T-helper 1 cell treated with Interleukin-12 subunit alpha and Interleukin-12 subunit beta and Interleukin-4 antibody, amounts not matched to agents 30 ng/mL and 1 ng/mL, for 36 hours (primary cell): ENCODE results near the gene TSC2. TPM values are rescaled to one million over a fixed set of nuclear protein-coding genes. Genes with fewer than 3 reads are reported as not detected.

Experiments
- intact Hi-C: fragments of 100-400 bp; cut with micrococcal nuclease; formaldehyde crosslinking; loops from one replicate; pipeline ENCODE4 v1.15.1; 2024
- total RNA-seq: library from RNA; stranded (reverse); gene quantifications from 2 replicates; pipeline ENCODE4 v1.2.3, GENCODE V29; 2022

TSC2 gene
- total RNA-seq, 1 donor from 2014 or later, result 130 TPM

- intact Hi-C loops, result no loop called here
Observed at GRCh38 chr16:2040787-2041522, 6.8 kb upstream of the TSC2 start.

DNA sequence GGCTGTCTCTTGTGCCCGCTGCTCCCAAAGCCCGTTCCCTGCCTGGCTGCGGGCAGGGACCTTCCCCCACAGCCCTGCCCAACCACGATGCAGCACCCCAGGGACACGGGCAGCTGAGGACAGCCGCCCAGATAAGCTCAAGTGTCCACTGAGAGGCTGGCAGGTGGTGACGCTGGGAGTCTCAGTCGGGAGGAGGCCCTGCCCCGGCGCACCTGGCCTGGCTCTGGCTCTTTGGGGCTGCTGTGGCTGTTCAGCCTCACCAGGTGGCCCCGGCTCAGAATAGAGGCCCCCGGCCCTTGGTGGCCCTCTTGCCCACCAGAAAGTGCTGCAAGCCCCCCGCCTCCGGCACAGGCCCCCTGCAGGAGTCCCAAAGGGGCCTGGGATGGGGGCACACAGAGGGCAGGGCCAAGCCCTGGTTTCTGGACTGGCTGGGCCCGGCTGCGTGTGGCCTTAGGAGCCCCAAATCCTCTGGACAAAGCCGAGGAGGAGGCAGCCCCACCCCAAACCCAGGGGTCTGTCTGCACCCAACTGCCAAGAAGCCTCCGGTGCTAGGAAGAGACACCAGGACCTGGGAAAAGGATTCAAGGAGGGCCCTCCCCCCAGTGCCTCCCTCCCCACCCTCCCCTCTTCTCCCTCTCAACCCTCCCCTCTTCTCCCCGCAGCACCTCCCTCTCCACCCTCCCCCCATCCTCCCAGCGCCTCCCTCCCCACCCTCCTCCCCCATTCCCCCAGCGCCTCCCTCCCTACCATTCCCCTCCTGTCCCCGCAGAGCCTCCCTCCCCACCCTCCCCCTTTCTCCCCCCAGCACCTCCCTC, 5.4 kb upstream of the TSC2 start:
- intact Hi-C loops, result no loop called here

GRCh38 chr16:2042986-2043666, 4.7 kb upstream of the TSC2 start:
- intact Hi-C loops, result no loop called here

GRCh38 chr16:2043667-2044451, 3.9 kb upstream of the TSC2 start:
- intact Hi-C loops, result no loop called here

- intact Hi-C loops, result no loop called here
Observed at GRCh38 chr16:2044541-2044940, 3.2 kb upstream of the TSC2 start.

DNA sequence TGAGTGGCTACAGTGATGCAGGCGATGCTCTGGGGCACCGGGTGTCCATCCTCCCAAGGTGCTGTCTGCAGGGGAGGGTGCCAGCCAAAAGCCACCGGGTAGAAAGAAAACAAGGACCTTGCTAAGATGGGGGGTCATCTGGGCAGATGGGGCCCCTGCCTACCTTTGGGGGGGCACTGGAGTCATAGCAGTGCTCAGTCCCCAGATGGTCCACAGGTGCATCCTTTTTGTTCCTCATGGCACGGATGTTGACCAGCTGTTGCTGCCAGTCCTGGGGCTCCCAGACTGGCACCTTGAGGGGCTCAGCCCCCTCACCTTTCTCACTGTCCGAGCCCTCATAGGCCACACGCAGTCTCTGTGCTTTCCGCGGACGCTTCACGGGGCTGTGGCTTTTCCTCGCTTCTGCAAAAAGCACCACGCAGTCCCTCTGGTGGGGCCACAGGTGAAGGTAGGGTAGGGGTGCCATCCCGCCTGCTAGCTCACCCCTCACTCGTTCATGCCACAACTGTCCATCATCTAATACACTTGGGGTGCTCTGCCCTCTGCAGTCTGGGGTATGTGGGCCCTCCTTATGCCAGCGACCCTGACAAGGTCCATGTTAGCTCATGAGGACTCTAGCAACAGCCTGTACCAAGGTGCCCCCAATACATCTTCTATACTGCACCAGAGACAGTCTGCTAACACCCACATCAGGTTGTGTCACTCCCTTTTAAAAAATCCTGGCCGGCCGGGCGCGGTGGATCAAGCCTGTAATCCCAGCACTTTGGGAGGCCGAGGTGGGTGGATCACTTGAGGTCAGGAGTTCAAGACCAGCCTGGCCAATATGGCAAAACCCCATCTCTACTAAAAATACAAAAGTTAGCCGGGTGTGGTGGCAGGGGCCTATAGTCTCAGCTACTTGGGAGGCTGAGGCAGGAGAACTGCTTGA, 1.6 kb upstream of the TSC2 start:
- intact Hi-C loops, result loop anchor here (2.0 to 5.0 kb wide), 4 partner anchors 81 to 976 kb away; partner anchors contain the start of genes CEMP1, HCFC1R1, RNPS1 and RPS2

GRCh38 chr16:2046893-2047329, 874 bp upstream of the TSC2 start:
- intact Hi-C loops, result loop anchor here (1.0 to 5.0 kb wide), 9 partner anchors 24 to 975 kb away; partner anchors contain the start of genes CEMP1, HCFC1R1, NDUFB10 and RNPS1

- intact Hi-C loops, result loop anchor here (5.0 kb wide), 3 partner anchors 219 to 974 kb away; partner anchors contain the start of genes CEMP1, HCFC1R1, RNPS1 and THOC6
Observed at GRCh38 chr16:2048116-2048543, 345 bp downstream of the TSC2 start.

DNA sequence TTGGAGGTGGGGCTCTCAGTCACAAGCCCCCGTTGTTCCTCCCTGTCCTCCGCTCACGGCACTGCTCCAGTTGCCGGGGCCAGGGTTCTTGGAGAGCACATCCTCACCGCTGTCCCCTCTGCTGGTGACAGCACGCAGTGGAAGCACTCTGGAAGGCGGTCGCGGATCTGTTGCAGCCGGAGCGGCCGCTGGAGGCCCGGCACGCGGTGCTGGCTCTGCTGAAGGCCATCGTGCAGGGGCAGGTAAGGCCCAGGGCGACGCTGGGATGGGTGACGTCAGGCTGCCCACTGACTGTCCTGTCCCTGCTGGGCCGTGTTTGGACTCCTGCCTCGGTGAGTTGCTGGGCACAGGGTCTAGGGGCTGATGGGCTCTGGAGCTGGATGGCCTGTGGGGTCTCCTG, 5.4 kb downstream of the TSC2 start:
- intact Hi-C loops, result no loop called here

DNA sequence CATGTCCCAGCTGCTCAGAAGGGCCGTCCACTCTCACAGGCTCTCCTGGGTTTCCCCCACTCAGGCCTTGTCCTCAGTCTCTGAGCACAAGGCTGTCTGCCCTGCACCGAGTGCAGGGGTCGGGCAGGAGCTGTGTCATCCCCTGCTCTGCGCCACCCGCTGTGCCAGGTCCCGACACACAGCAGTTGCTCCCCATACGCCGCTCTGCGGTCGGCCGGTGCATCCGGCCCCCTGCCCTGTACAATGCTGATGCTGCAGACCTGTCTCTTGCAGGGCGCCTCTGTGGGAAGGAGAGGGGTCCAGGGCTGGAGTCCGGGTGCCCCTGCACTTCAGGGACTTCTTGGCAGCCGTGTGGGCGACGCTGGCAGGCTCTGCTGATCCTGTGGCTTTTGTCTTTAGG, 6.1 kb downstream of the TSC2 start:
- intact Hi-C loops, result no loop called here

DNA sequence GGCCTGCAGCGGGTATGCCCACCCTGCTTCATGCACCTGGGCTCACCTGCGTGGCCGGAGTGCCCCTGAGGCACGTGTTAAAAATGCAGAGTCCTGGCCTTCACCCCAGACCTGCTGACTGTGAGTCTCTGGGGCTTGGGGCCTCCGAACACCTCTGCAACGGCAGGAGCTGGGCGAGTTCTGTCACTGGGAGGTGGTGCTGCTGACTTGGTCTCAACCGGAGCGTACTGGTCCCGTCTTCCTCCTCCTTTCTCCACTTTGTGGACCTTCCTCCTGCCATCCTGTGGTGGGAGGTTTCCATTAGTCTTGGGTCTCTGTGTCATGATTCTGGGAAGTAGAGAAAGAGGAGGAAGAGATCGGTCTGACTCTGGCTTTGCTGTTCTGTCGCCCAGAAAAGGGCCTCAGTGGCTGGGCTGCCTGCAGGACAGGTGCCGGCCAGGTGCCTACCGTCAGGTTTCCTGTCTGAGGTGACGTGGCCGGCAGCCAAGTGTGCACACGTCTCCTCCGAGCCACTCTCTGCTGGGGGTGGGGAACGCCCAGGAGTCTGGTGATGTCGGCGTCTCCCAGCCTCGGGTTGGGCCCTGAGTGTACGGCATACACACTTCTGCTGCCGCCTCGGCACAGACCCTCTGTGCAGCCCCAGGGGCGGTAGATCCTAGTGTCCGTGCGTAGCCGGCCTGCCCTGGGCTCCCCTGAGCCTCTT, 6.9 kb downstream of the TSC2 start:
- intact Hi-C loops, result no loop called here

DNA sequence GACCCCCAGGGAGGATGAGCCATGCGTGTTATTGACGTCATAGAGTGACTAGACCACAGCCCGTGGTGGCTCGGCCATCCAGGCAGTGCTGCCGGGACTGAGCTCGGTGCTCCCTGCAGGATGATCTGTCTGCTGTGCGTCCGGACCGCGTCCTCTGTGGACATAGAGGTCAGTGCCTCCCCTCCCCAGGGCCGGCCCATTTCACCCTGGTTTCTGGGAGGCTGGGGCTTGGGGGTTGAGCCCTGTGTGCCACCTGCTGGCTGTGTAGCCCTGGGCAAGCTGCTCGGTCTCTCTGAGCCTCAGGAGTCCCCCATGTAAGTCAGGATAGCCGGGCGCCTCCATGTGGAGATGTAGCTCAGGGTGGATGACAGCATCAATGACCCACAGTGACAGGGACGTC, 8.3 kb downstream of the TSC2 start:
- intact Hi-C loops, result no loop called here

GRCh38 chr16:2056681-2057407, 9.1 kb downstream of the TSC2 start:
- intact Hi-C loops, result no loop called here

GRCh38 chr16:2057438-2057837, 9.7 kb downstream of the TSC2 start:
- intact Hi-C loops, result no loop called here

DNA sequence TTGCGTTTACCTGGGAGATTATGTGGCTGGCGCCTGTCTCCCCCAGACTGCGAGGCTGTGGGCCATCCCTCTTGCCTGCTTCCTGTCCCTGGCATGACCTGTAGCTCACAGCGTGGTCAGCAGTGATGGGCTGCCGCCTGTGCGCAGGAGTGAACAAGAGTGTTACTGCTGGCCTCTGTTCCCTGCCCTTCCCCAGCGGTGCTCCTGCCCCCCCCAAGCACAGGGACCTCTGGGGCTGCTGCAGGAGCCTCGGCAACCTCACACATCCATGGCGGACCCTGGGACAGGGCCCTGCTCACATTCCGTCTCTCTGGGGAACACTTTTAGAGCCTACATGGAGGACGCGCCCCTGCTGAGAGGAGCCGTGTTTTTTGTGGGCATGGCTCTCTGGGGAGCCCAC, 10.6 kb downstream of the TSC2 start:
- intact Hi-C loops, result no loop called here

DNA sequence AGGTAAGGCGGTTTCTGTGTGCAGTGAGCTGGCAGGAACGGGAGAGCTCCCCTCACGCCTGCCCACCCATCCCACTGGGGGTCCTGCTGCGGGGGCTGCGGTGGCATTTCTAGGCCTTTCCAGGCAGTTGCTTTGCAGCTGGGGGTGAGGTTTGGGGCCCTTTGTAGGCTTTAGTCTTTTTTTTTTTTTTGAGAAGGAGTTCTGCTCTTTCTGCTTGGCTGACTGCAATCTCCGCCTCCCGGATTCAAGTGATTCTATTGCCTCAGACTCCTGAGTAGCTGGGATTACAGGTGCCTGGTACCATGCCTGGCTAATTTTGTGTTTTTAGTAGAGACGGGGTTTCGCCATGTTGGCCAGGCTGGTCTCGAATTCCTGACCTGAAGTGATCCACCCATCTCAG, 11.1 kb downstream of the TSC2 start:
- intact Hi-C loops, result no loop called here

DNA sequence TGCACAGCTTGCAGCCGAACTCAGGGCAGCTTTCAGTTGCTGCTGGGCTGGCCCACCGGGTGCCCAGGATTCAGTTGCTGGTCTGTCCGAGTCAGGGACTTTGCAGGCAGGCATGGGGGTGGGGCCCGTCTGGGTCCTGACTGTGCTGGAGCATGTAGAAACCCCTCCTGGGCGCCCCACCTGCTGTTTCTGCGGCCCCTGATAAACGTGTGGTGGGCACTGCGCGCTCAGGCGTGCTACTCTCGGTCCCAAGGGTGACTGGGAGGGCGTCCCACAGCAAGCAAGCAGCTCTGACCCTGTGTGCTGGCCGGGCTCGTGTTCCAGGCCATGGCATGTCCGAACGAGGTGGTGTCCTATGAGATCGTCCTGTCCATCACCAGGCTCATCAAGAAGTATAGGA, 12.6 kb downstream of the TSC2 start:
- intact Hi-C loops, result no loop called here

DNA sequence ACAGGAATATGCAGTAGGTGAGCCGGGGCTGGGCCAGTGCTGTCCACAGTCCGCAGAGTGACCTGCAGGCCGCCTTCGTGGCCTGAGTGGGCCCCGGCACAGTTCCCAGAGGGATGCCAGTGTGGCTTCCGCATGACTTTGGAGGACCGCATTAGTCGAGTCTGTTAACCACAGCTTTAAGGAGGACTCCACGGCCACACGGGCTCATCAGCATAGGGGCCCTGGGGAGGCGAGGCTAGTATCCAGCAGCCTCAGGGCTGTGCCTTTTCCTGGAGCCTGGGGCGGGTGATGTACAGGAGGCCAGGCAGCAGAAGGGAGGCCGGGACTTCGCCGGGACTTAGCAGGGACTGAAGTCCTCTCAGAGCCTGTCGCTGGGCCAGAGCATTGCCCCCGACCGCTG, 13.2 kb downstream of the TSC2 start:
- intact Hi-C loops, result no loop called here

- intact Hi-C loops, result no loop called here
Observed at GRCh38 chr16:2061526-2061925, 13.7 kb downstream of the TSC2 start.
